ENCODE data around the gene AGA.

The AGA gene

GRCh38 chr4:177441803-177442622 is at the start of gene AGA:
Gene AGA (minus strand): TSS chr4:177442437. CDS start chr4:177442375, 62 bp downstream.
- DNase-seq (ENCODE audit: low spot score), result peak; percentile 91

GRCh38 chr4:177492022-177492421 is 49.8 kb upstream of the AGA start:
- no peak for DNase-seq (ENCODE audit: low spot score)

- DNase-seq (ENCODE audit: low spot score), result no peak
Observed at GRCh38 chr4:177490769-177491168, 48.5 kb upstream of the AGA start.

- DNase-seq (ENCODE audit: low spot score), result no peak
Observed at GRCh38 chr4:177489471-177490246, 47.4 kb upstream of the AGA start.

- no peak for DNase-seq (ENCODE audit: low spot score)
Observed at GRCh38 chr4:177487977-177488376, 45.7 kb upstream of the AGA start.

GRCh38 chr4:177485528-177485927 is 43.3 kb upstream of the AGA start:
- DNase-seq (ENCODE audit: low spot score), result no peak

- DNase-seq (ENCODE audit: low spot score), result no peak
Observed at GRCh38 chr4:177484613-177485021, 42.4 kb upstream of the AGA start.

- DNase-seq (ENCODE audit: low spot score), result no peak
Observed at GRCh38 chr4:177483760-177484159, 41.5 kb upstream of the AGA start.

- DNase-seq (ENCODE audit: low spot score), result no peak
Observed at GRCh38 chr4:177483271-177483670, 41.0 kb upstream of the AGA start.

GRCh38 chr4:177482367-177482766 is 40.1 kb upstream of the AGA start:
- DNase-seq (ENCODE audit: low spot score), result no peak

GRCh38 chr4:177480795-177481194 is 38.6 kb upstream of the AGA start:
- DNase-seq (ENCODE audit: low spot score), result no peak

- DNase-seq (ENCODE audit: low spot score), result no peak
Observed at GRCh38 chr4:177479063-177479462, 36.8 kb upstream of the AGA start.

GRCh38 chr4:177478496-177478895 is 36.3 kb upstream of the AGA start:
- DNase-seq (ENCODE audit: low spot score), result no peak

- no peak for DNase-seq (ENCODE audit: low spot score)
Observed at GRCh38 chr4:177473991-177474390, 31.8 kb upstream of the AGA start.

GRCh38 chr4:177464026-177464425 is 21.8 kb upstream of the AGA start:
- DNase-seq (ENCODE audit: low spot score), result no peak

GRCh38 chr4:177461606-177462005 is 19.4 kb upstream of the AGA start:
- no peak for DNase-seq (ENCODE audit: low spot score)

- no peak for DNase-seq (ENCODE audit: low spot score)
Observed at GRCh38 chr4:177460460-177460859, 18.2 kb upstream of the AGA start.

GRCh38 chr4:177455561-177455970 is 13.3 kb upstream of the AGA start:
- no peak for DNase-seq (ENCODE audit: low spot score)

- no peak for DNase-seq (ENCODE audit: low spot score)
Observed at GRCh38 chr4:177453116-177453515, 10.9 kb upstream of the AGA start.

GRCh38 chr4:177451108-177451500 is 8.9 kb upstream of the AGA start:
- no peak for DNase-seq (ENCODE audit: low spot score)

GRCh38 chr4:177450426-177451107 is 8.3 kb upstream of the AGA start:
- no peak for DNase-seq (ENCODE audit: low spot score)

GRCh38 chr4:177448850-177449249 is 6.6 kb upstream of the AGA start:
- DNase-seq (ENCODE audit: low spot score), result no peak

Measured in germinal center (tissue), 1 donor.